Keratinocyte (primary cell): ENCODE results near the gene ACYP2. TPM values are rescaled to one million over a fixed set of nuclear protein-coding genes. Genes with fewer than 3 reads are reported as not detected.
"Not testable (repeated sequence)": the region's sequence is repeated elsewhere in the genome, so short reads cannot be mapped to it uniquely, and the experiment has no call there.

Experiments used
- DNase-seq: peaks from one replicate; pipeline ENCODE4 v3.0.0-alpha.2; 2011; ENCODE audit warnings: low read depth, missing footprints, low spot score
- FAIRE-seq: peaks from 2 replicates; lab custom pipeline; 2011; peaks lifted over from hg19 to GRCh38; lab: Jason Lieb, UNC
- H2AFZ ChIP-seq: 2 replicates; pipeline ENCODE4 v1.6.0; 2012; ENCODE audit warnings: low read length, control low read depth, inconsistent platforms; ENCODE audit not compliant: control insufficient read depth
- H3K27ac ChIP-seq: 2 replicates; pipeline ENCODE4 v1.5.1; 2011; ENCODE audit warnings: low read length; ENCODE audit not compliant: control insufficient read depth, insufficient read depth
- H3K27me3 ChIP-seq: 3 replicates; pipeline ENCODE4 v1.6.0; 2011; ENCODE audit warnings: low read length; ENCODE audit not compliant: control insufficient read depth, insufficient read depth; ENCODE audit errors: extremely low read depth
- H3K36me3 ChIP-seq, 2 experiments: 2 replicates in 1 of 2; 3 replicates in 1 of 2; pipeline ENCODE4 v1.5.1; 2011; ENCODE audit warnings: low read length in 2 of 2, mild to moderate bottlenecking in 1 of 2; ENCODE audit not compliant: control insufficient read depth in 2 of 2, insufficient read depth in 2 of 2; ENCODE audit errors: extremely low read depth in 1 of 2
- H3K4me1 ChIP-seq: 3 replicates; pipeline ENCODE4 v1.5.1; 2011; ENCODE audit warnings: low read length; ENCODE audit not compliant: control insufficient read depth, insufficient read depth; ENCODE audit errors: extremely low read depth
- H3K4me2 ChIP-seq: 3 replicates; pipeline ENCODE4 v1.6.0; 2011; ENCODE audit warnings: low read depth, low read length; ENCODE audit not compliant: control insufficient read depth, insufficient read depth; ENCODE audit errors: extremely low read depth
- H3K4me3 ChIP-seq, 3 experiments: fragments of 200-600 bp in 1 of 3; sonication (generic) in 1 of 3; 2 replicates in 2 of 3; 3 replicates in 1 of 3; pipeline ENCODE4 v1.5.1; 2011 to 2016; ENCODE audit warnings: low read length in 3 of 3, mild to moderate bottlenecking in 3 of 3, control low read depth in 2 of 3, inconsistent platforms in 1 of 3, low read depth in 1 of 3, mixed read lengths in 1 of 3, mixed run types in 1 of 3, moderate library complexity in 1 of 3; ENCODE audit not compliant: control insufficient read depth in 2 of 3, insufficient read depth in 2 of 3; ENCODE audit errors: extremely low read depth in 1 of 3
- H3K79me2 ChIP-seq: 2 replicates; pipeline ENCODE4 v1.6.0; 2012; ENCODE audit warnings: low read length; ENCODE audit not compliant: control insufficient read depth, insufficient read depth
- H3K9ac ChIP-seq: 3 replicates; pipeline ENCODE4 v1.6.0; 2011; ENCODE audit warnings: low read length; ENCODE audit not compliant: control insufficient read depth, insufficient read depth; ENCODE audit errors: extremely low read depth
- H3K9me1 ChIP-seq: 3 replicates; pipeline ENCODE4 v1.6.0; 2011; ENCODE audit warnings: low read length; ENCODE audit not compliant: control insufficient read depth, insufficient read depth; ENCODE audit errors: extremely low read depth
- H3K9me3 ChIP-seq: 2 replicates; pipeline ENCODE4 v1.5.1; 2012; ENCODE audit warnings: low read depth, low read length; ENCODE audit not compliant: control insufficient read depth
- H4K20me1 ChIP-seq: 3 replicates; pipeline ENCODE4 v1.6.0; 2011; ENCODE audit warnings: low read length; ENCODE audit not compliant: control insufficient read depth, insufficient read depth; ENCODE audit errors: extremely low read depth
- EZH2 ChIP-seq: IDR thresholded peaks from one replicate; pipeline ENCODE4 v1.6.1; 2012; ENCODE audit warnings: inconsistent platforms, mild to moderate bottlenecking, low read length, moderate library complexity
- dilution Hi-C: fragments of 300-500 bp; cut with MboI; formaldehyde crosslinking; loops from one replicate; pipeline ENCODE4 v1.7.0; 2020; ENCODE audit warnings: low sequenced_read_pairs; ENCODE audit not compliant: extremely low pct_ligation_motif_present
- polyA plus RNA-seq, 5 experiments: library from polyadenylated mRNA; depleted of rRNA in 3 of 5; stranded (reverse) in 3 of 5; stranded (forward) in 1 of 5; unstranded in 1 of 5; fragments of >200 nt; gene quantifications; 1 replicate in 1 of 5; 2 replicates in 3 of 5; 3 replicates in 1 of 5; pipeline versions ENCODE4 v1.2.1 to v1.2.3, GENCODE V29; 2011 to 2012; ENCODE audit warnings: missing spikeins in 2 of 5, low read depth in 1 of 5, low replicate concordance in 1 of 5
- TF ChIP-seq, protein P1 (sequence below), 3 experiments: IDR thresholded peaks in 1 of 3; conservative IDR thresholded peaks in 1 of 3; optimal IDR thresholded peaks in 1 of 3; 2 replicates in 2 of 3; 3 replicates in 1 of 3; pipeline versions ENCODE3 to v1.5.1; 2011; ENCODE audit warnings: low read length in 3 of 3, mild to moderate bottlenecking in 3 of 3, moderate library complexity in 2 of 3, control low read depth in 1 of 3, inconsistent platforms in 1 of 3; ENCODE audit not compliant: insufficient read depth in 2 of 3; ENCODE audit errors: extremely low read depth in 1 of 3

Gene ACYP2
- polyA plus RNA-seq, 1 donor (not counting 4 experiments of a cell fraction or from before 2014, with no cell fraction given) = 8.7 TPM

DNA sequence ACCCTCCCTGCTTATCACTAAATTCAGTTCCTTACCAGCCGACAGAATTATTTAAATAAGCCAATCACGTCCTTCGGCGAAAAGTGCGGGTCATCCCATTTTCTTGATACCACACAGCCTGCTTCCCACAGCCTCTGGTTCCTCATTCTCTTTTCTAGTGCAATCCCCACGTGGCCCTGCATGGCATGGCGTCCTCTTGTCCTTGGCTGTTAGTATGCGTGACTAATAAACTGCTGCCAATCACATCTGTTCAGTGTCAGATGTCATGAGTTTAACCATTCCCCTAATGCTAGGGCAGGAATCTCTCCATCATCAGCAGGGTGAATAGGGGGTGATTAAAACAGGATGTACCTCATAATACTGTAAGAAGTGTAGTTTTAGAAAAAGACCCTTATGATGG, 203.4 kb downstream of the ACYP2 start:
- FAIRE-seq = no peak
- no peak overlapping the region for H3K27ac ChIP-seq
- dilution Hi-C loops = no loop called here
- H3K36me3 ChIP-seq = no peaks in the 10 kb centered on the region
- no peak overlapping the region for H3K9ac ChIP-seq
- no peaks in the 10 kb centered on the region for H3K9me1 ChIP-seq
- H3K9me3 ChIP-seq = no peaks in the 10 kb centered on the region
- H3K27me3 ChIP-seq = no peaks in the 10 kb centered on the region
- H3K79me2 ChIP-seq = no peaks in the 10 kb centered on the region
- DNase-seq = no peak
- TF ChIP-seq EZH2 = no peak
- TF ChIP-seq, protein P1, sequence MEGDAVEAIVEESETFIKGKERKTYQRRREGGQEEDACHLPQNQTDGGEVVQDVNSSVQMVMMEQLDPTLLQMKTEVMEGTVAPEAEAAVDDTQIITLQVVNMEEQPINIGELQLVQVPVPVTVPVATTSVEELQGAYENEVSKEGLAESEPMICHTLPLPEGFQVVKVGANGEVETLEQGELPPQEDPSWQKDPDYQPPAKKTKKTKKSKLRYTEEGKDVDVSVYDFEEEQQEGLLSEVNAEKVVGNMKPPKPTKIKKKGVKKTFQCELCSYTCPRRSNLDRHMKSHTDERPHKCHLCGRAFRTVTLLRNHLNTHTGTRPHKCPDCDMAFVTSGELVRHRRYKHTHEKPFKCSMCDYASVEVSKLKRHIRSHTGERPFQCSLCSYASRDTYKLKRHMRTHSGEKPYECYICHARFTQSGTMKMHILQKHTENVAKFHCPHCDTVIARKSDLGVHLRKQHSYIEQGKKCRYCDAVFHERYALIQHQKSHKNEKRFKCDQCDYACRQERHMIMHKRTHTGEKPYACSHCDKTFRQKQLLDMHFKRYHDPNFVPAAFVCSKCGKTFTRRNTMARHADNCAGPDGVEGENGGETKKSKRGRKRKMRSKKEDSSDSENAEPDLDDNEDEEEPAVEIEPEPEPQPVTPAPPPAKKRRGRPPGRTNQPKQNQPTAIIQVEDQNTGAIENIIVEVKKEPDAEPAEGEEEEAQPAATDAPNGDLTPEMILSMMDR (optimal IDR thresholded peaks at IDR 0.05 in 1 of 3, IDR thresholded peaks at IDR 0.05 in 1 of 3, conservative IDR thresholded peaks at IDR 0.05 in 1 of 3; ENCODE audit: extremely low read depth in 1 of 3, insufficient read depth in 2 of 3, low read length in 3 of 3) = no peak
- H3K4me1 ChIP-seq = no peaks in the 10 kb centered on the region
- H3K4me2 ChIP-seq = no peak overlapping the region
- no peak overlapping the region for H2AFZ ChIP-seq
- H3K4me3 ChIP-seq = no peak overlapping the region
- H4K20me1 ChIP-seq = no peaks in the 10 kb centered on the region

DNA sequence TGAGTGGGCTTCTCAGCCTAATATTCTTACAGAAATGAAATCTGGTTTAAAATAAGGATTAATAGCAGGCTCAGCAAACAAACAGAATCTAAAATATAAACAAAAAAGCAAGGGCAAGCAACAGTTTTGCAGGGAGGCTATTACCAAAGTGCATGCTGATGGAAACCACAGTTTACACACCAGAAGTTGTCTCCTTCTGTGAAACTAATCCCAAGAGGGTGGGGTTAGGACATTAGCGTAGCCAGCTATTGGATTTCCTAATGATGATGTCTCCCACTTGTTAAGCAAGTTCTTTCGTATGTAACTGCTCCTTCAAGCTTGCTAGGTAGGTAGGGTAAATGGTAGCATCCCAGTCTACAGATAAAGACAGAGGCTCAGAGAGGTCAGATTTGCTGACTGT, 205.6 kb downstream of the ACYP2 start:
- Histone ChIP-seq H3K4me3 (no peak overlapping the region), H3K27me3 (no peaks in the 10 kb centered on the region), H3K27ac (no peak overlapping the region), H3K9me1 (no peaks in the 10 kb centered on the region), H3K9ac (no peak overlapping the region), H3K79me2 (no peaks in the 10 kb centered on the region), H3K36me3 (no peaks in the 10 kb centered on the region), H3K4me1 (no peaks in the 10 kb centered on the region), H4K20me1 (no peaks in the 10 kb centered on the region), H2AFZ (no peak overlapping the region), H3K9me3 (no peaks in the 10 kb centered on the region), H3K4me2 (no peak overlapping the region)
- DNase-seq (no peak), FAIRE-seq (no peak)
- TF ChIP-seq, protein P1 (optimal IDR thresholded peaks at IDR 0.05 in 1 of 3, IDR thresholded peaks at IDR 0.05 in 1 of 3, conservative IDR thresholded peaks at IDR 0.05 in 1 of 3; ENCODE audit: extremely low read depth in 1 of 3, insufficient read depth in 2 of 3, low read length in 3 of 3) = no peak
- TF ChIP-seq EZH2 = no peak
- dilution Hi-C loops = no loop called here

DNA sequence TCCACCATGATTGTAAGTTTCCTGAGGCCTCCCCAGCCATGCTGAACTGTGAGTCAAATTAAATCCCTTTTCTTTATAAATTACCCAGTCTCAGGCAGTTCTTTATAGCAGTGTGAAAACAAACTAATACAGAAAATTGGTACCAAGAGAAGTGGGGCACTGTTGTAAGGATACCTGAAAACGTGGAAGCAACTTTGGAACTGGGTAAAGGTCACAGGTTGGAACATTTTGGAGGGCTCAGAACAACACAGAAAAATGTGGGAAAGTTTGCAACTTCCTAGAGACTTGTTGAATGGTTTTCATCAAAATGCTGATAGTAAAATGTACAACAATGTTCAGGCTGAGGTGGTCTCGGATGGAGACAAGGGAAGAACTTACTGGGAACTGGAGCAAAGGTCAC, 209.1 kb downstream of the ACYP2 start:
- H3K9me3 ChIP-seq, H3K4me2 ChIP-seq, H3K4me1 ChIP-seq, H3K4me3 ChIP-seq, H3K27me3 ChIP-seq, dilution Hi-C loops, H3K27ac ChIP-seq, H3K9me1 ChIP-seq, H3K79me2 ChIP-seq, FAIRE-seq, H4K20me1 ChIP-seq, H3K36me3 ChIP-seq, DNase-seq, H3K9ac ChIP-seq, H2AFZ ChIP-seq: not testable (repeated sequence)
